K562 (cell line): Measurements from ENCODE around the gene NR3C1. TPM values are rescaled to one million over a fixed set of nuclear protein-coding genes. Genes with fewer than 3 reads are reported as not detected.

Experiments
- ATAC-seq: fragments of 200-7000 bp; cut with Tn5 transposase; 3 replicates; pipeline ENCODE4 v1.9.1; 2020; ENCODE audit warnings: moderate library complexity
- BruUV-seq: library from RNA; stranded (reverse); fragments of 400-500 nt; replicated peaks from 2 replicates; lab custom pipeline; 2021; lab: Mats Ljungman, UMichigan
- CTCF ChIA-PET: fragments of 300-600 bp; formaldehyde crosslinking; extraction: SDS; loops from one replicate; lab custom pipeline; 2021; ENCODE audit warnings: low intra/inter-chr PET ratio; lab: Yijun Ruan, JAX
- POLR2A ChIA-PET: fragments of 300-600, 350-650 bp; sonication (Branson Sonifier 250); formaldehyde crosslinking; extraction: SDS; loops from one replicate; lab custom pipeline; 2021; ENCODE audit warnings: antibody characterized with exemption, inconsistent platforms; lab: Yijun Ruan, JAX
- DNase-seq, 4 experiments: peaks; one replicate each; pipeline versions ENCODE4 v3.0.0 to v3.0.0-alpha.2; 2011 to 2018; ENCODE audit warnings: low spot score in 3 of 4, mixed read lengths in 3 of 4; ENCODE audit errors: extremely low read depth in 1 of 4
- FAIRE-seq: peaks from 2 replicates; lab custom pipeline; 2011; peaks lifted over from hg19 to GRCh38; lab: Jason Lieb, UNC
- H2AFZ ChIP-seq: 2 replicates; pipeline ENCODE4 v1.6.0; 2011; ENCODE audit warnings: low read depth, low read length, control low read depth, inconsistent platforms
- H3K27ac ChIP-seq: fragments of 200-600 bp; 3 replicates; pipeline ENCODE4 v1.8.0; 2011; ENCODE audit warnings: low read depth, mild to moderate bottlenecking, control low read depth, inconsistent platforms, low read length, moderate library complexity, mixed read lengths; ENCODE audit errors: extremely low read depth
- H3K27me3 ChIP-seq, 2 experiments: fragments of 300-600 bp in 1 of 2; 2 replicates in 1 of 2; 3 replicates in 1 of 2; pipeline versions ENCODE4 v1.6.0 to v1.8.0; 2011; ENCODE audit warnings: inconsistent platforms in 2 of 2, low read length in 2 of 2, mild to moderate bottlenecking in 1 of 2, mixed read lengths in 1 of 2, moderate library complexity in 1 of 2; ENCODE audit not compliant: control insufficient read depth in 2 of 2, insufficient read depth in 2 of 2
- H3K36me3 ChIP-seq: fragments of 300-600 bp; 3 replicates; pipeline ENCODE4 v1.8.0; 2011; ENCODE audit warnings: mild to moderate bottlenecking, low read length, inconsistent platforms; ENCODE audit not compliant: control insufficient read depth, insufficient read depth
- H3K4me1 ChIP-seq, 2 experiments: fragments of 200-600 bp in 1 of 2; replicated peaks in 1 of 2; 2 replicates in 1 of 2; 3 replicates in 1 of 2; pipeline versions ENCODE4 v1.5.1 to v1.8.0; 2011; ENCODE audit warnings: inconsistent platforms in 2 of 2, low read length in 2 of 2, mild to moderate bottlenecking in 1 of 2, mixed read lengths in 1 of 2, moderate library complexity in 1 of 2; ENCODE audit not compliant: control insufficient read depth in 2 of 2, insufficient read depth in 2 of 2
- H3K4me2 ChIP-seq: 2 replicates; pipeline ENCODE4 v1.6.1; 2011; ENCODE audit warnings: low read length, control low read depth, inconsistent platforms, mixed read lengths; ENCODE audit not compliant: insufficient read depth
- H3K4me3 ChIP-seq: fragments of 200-600 bp; sonication (generic), shearing (Covaris generic); 2 replicates; pipeline ENCODE4 v1.5.1; 2016; ENCODE audit warnings: control low read depth, inconsistent platforms
- H3K79me2 ChIP-seq: fragments of 200-600 bp; 3 replicates; pipeline ENCODE4 v1.8.0; 2011; ENCODE audit warnings: low read length, inconsistent platforms; ENCODE audit not compliant: control insufficient read depth, insufficient read depth
- H3K9ac ChIP-seq, 2 experiments: 2 replicates each; pipeline versions ENCODE4 v1.6.0 to v1.6.1; 2011; ENCODE audit warnings: low read depth in 2 of 2, low read length in 2 of 2, control low read depth in 1 of 2, inconsistent platforms in 1 of 2, mild to moderate bottlenecking in 1 of 2, mixed read lengths in 1 of 2; ENCODE audit not compliant: insufficient read depth in 1 of 2
- H3K9me1 ChIP-seq: one replicate; pipeline ENCODE4 v1.6.0; 2011; ENCODE audit warnings: inconsistent platforms, mild to moderate bottlenecking, low read length, moderate library complexity; ENCODE audit not compliant: control insufficient read depth, insufficient read depth
- H3K9me3 ChIP-seq: replicated peaks from 2 replicates; pipeline ENCODE4 v1.5.1; 2011; ENCODE audit warnings: low read depth, low read length, inconsistent platforms; ENCODE audit not compliant: control insufficient read depth, insufficient read depth
- H4K20me1 ChIP-seq: replicated peaks from 2 replicates; pipeline ENCODE4 v1.6.1; 2011; ENCODE audit warnings: low read length, inconsistent platforms, mixed read lengths; ENCODE audit not compliant: control insufficient read depth, insufficient read depth
- CBFA2T3 ChIP-seq: fragments of 450-650 bp; IDR thresholded peaks from 2 replicates; pipeline ENCODE4 v1.6.1; 2017
- CEBPZ ChIP-seq: fragments of 150-350 bp; IDR thresholded peaks from 2 replicates; pipeline ENCODE4 v1.6.1; 2014; ENCODE audit warnings: low read depth, mild to moderate bottlenecking, low read length, borderline replicate concordance
- ELF2 ChIP-seq: fragments of 250-450 bp; sonication (Bioruptor Pico); IDR thresholded peaks from 2 replicates; pipeline ENCODE4 v1.5.0; 2021; ENCODE audit warnings: mild to moderate bottlenecking
- FOXJ2 ChIP-seq: fragments of 200-800 bp; sonication (Bioruptor generic); IDR thresholded peaks from 2 replicates; pipeline ENCODE4 v1.6.1; 2016; ENCODE audit warnings: missing genetic modification characterization, missing compliant biosample characterization
- HINFP ChIP-seq: fragments of 450-650 bp; conservative IDR thresholded peaks from 2 replicates; pipeline ENCODE4 v1.6.1; 2016; ENCODE audit warnings: missing genetic modification characterization, low read depth, mild to moderate bottlenecking, control low read depth, missing compliant biosample characterization
- PRPF4 ChIP-seq: fragments of 200-400 bp; formaldehyde crosslinking; IDR thresholded peaks from one replicate; pipeline ENCODE4 v1.6.1; 2017; ENCODE audit warnings: low read length, low read depth, mild to moderate bottlenecking; ENCODE audit not compliant: insufficient read depth, poor library complexity, severe bottlenecking
- RBM14 ChIP-seq: fragments of 200-400 bp; formaldehyde crosslinking; IDR thresholded peaks from 2 replicates; pipeline ENCODE4 v1.6.1; 2018; ENCODE audit warnings: low read depth, mild to moderate bottlenecking, low read length, moderate library complexity, borderline replicate concordance; ENCODE audit not compliant: insufficient read depth
- SLC30A9 ChIP-seq: fragments of 250-450 bp; sonication (Bioruptor Pico); IDR thresholded peaks from 2 replicates; pipeline ENCODE4 v1.8.0; 2022; ENCODE audit warnings: mild to moderate bottlenecking, moderate library complexity
- SMARCE1 ChIP-seq: fragments of 450-650 bp; IDR thresholded peaks from 2 replicates; pipeline ENCODE4 v1.7.1; 2016; ENCODE audit warnings: mild to moderate bottlenecking
- SREBF1 ChIP-seq: fragments of 150-350 bp; IDR thresholded peaks from 2 replicates; pipeline ENCODE4 v1.6.1; 2014; ENCODE audit warnings: antibody characterized with exemption, low read depth, low read length, borderline replicate concordance
- SRSF1 ChIP-seq: fragments of 200-400 bp; formaldehyde crosslinking; IDR thresholded peaks from 2 replicates; pipeline ENCODE4 v1.6.1; 2017; ENCODE audit warnings: mild to moderate bottlenecking, low read depth, low read length, moderate library complexity
- ZBTB17 ChIP-seq: fragments of 450-650 bp; formaldehyde crosslinking; IDR thresholded peaks from 2 replicates; pipeline ENCODE4 v1.4.0; 2020; ENCODE audit warnings: mild to moderate bottlenecking
- ZBTB8A ChIP-seq: fragments of 450-650 bp; IDR thresholded peaks from 2 replicates; pipeline ENCODE4 v1.6.1; 2018; ENCODE audit warnings: mild to moderate bottlenecking, moderate library complexity; ENCODE audit not compliant: partially characterized antibody
- ZC3H4 ChIP-seq: sonication (generic); formaldehyde crosslinking; IDR thresholded peaks from 2 replicates; pipeline ENCODE4 v1.9.0; 2021; ENCODE audit warnings: missing genetic modification reagents, borderline replicate concordance
- ZNF3 ChIP-seq: fragments of 250-450 bp; sonication (Bioruptor Pico); IDR thresholded peaks from 2 replicates; pipeline ENCODE4 v1.5.0; 2021; ENCODE audit warnings: mild to moderate bottlenecking, moderate library complexity
- ZNF436 ChIP-seq: fragments of 250-450, 450-650 bp; sonication (Bioruptor Pico); formaldehyde crosslinking; IDR thresholded peaks from 2 replicates; pipeline ENCODE4 v1.7.0; 2020; ENCODE audit warnings: mild to moderate bottlenecking
- WGBS: fragments of 100-300 bp; shearing (Covaris generic); methylation state at CpG from one replicate; pipeline ENCODE4 v1.1.6; 2016; ENCODE audit warnings: low coverage, mixed read lengths; ENCODE audit not compliant: insufficient coverage; ENCODE audit errors: missing lambda C conversion rate; 5-methylcytosine and 5-hydroxymethylcytosine counted together
- in situ Hi-C: fragments of 300-500 bp; cut with MboI; formaldehyde crosslinking; loops from 4 replicates; pipeline ENCODE4 v1.15.0; 2018; ENCODE audit warnings: inconsistent platforms, mixed read lengths
- intact Hi-C: fragments of 100-400 bp; cut with micrococcal nuclease; formaldehyde crosslinking; loops from 2 replicates; pipeline ENCODE4 v1.14.2; 2022
- polyA plus RNA-seq, 8 experiments: library from polyadenylated mRNA; depleted of rRNA in 4 of 8; stranded (reverse) in 5 of 8; unstranded in 3 of 8; fragments of >200 nt; fragmentation: Nextera tagmentation in 2 of 8; fragmentation: Illumina TruSeq in 1 of 8; extraction: Ambion mirVana in 2 of 8; extraction: Trizol in 1 of 8; gene quantifications; 2 replicates each; pipeline versions ENCODE4 v1.2.1 to v1.2.3, GENCODE V29; 2011 to 2014; ENCODE audit warnings: inconsistent platforms in 1 of 8, missing spikeins in 1 of 8
- total RNA-seq, 7 experiments: library from RNA; depleted of rRNA in 6 of 7; stranded (reverse); fragments of >200 nt in 6 of 7; fragmentation: Illumina TruSeq in 2 of 7; extraction: Trizol in 2 of 7; gene quantifications; 2 replicates each; pipeline versions ENCODE4 v1.2.1 to v1.2.3, GENCODE V29; 2011 to 2021; ENCODE audit warnings: low replicate concordance in 1 of 7

Gene NR3C1
- total and polyA plus RNA-seq, 9 of the 15 experiments (the other 6 are each of a cell fraction or from before 2014, with no cell fraction given) = 8.2 to 36.0 (median 15.0) TPM

GRCh38 chr5:143384865-143385657, 18.4 kb downstream of the NR3C1 start (continued):
- TF ChIP-seq CEBPZ = peak; percentile 73
- no peak for TF ChIP-seq ELF2 (CRISPR knock-in tag)
- TF ChIP-seq ZNF3 (CRISPR knock-in tag) = no peak
- no peak for TF ChIP-seq RBM14
- no peak for TF ChIP-seq CBFA2T3
- TF ChIP-seq SRSF1 = no peak

GRCh38 chr5:143383988-143384387, 19.5 kb downstream of the NR3C1 start:
- in situ Hi-C loops = no loop called here
- H3K9me3 ChIP-seq = peaks cover 13% of the 10 kb centered on the region
- H2AFZ ChIP-seq = no peak overlapping the region
- no TSS peak for BruUV-seq
- intact Hi-C loops = no loop called here
- POLR2A ChIA-PET = no interaction called here
- DNase-seq (no peak), ATAC-seq (no peak), FAIRE-seq (no peak)
- peaks cover 5% of the 10 kb centered on the region; the same call in 2 of the 3 replicates for H3K36me3 ChIP-seq
- 96% methylated on average over 3 of the region's 3 CpGs for WGBS
- H3K27ac ChIP-seq = no peak overlapping the region
- H3K79me2 ChIP-seq = peaks cover 93% of the 10 kb centered on the region
- no peaks in the 10 kb centered on the region for H4K20me1 ChIP-seq
- no peaks in the 10 kb centered on the region for H3K27me3 ChIP-seq
- H3K4me2 ChIP-seq = no peak overlapping the region
- no peak overlapping the region for H3K4me3 ChIP-seq
- H3K4me1 ChIP-seq = no peaks in the 10 kb centered on the region
- CTCF ChIA-PET = no interaction called here
- no peak for TF ChIP-seq ZBTB17 (CRISPR knock-in tag)
- TF ChIP-seq ZC3H4 (CRISPR knock-in tag) = no peak
- no peak for TF ChIP-seq HINFP (tag)
- TF ChIP-seq SMARCE1 = no peak
- no peak for TF ChIP-seq PRPF4
- no peak for TF ChIP-seq SREBF1
- no peak for TF ChIP-seq FOXJ2 (tag)
- TF ChIP-seq ZNF436 (CRISPR knock-in tag) = no peak
- no peak for TF ChIP-seq ZBTB8A
- no peak for TF ChIP-seq SLC30A9 (CRISPR knock-in tag)
- H3K9ac ChIP-seq = no peak overlapping the region
- H3K9me1 ChIP-seq = no peaks in the 10 kb centered on the region
